Measurements from ENCODE around the gene XYLT1. TPM values are rescaled to one million over a fixed set of nuclear protein-coding genes. Genes with fewer than 3 reads are reported as not detected.

XYLT1 gene
- total RNA-seq, 1 experiment from 2014 or later, result 7.5 TPM

- no peak overlapping the region for H3K27ac Mint-ChIP-seq (ENCODE audit: unreplicated experiment)
- no peak overlapping the region for H3K4me3 Mint-ChIP-seq (ENCODE audit: low read depth, unreplicated experiment)
- no peaks in the 10 kb centered on the region for H3K36me3 Mint-ChIP-seq (ENCODE audit: insufficient read depth, unreplicated experiment)
- no peak for TF ChIP-seq CTCF (IDR thresholded peaks at IDR 0.05; ENCODE audit: unreplicated experiment)
- BruUV-seq (replicated peaks), result no TSS peak
- CTCF ChIA-PET, result interaction anchor here (0.7 to 1.2 kb wide), 2 partner anchors 18 to 92 kb away, joined by 4 to 8 read pairs; no protein-coding TSS in a partner anchor
- no peaks in the 10 kb centered on the region for H3K9me3 Mint-ChIP-seq (ENCODE audit: low read depth, unreplicated experiment)
- intact Hi-C loops (cut with micrococcal nuclease; ENCODE audit: unreplicated experiment), result loop anchor here (10.0 kb wide), 1 partner anchor 163 kb away; no protein-coding TSS in a partner anchor
- no peak for DNase-seq
- peaks cover 4% of the 10 kb centered on the region for H3K27me3 Mint-ChIP-seq (ENCODE audit: unreplicated experiment)
- peaks cover 8% of the 10 kb centered on the region for H3K4me1 Mint-ChIP-seq (ENCODE audit: low read depth, unreplicated experiment)
Observed at GRCh38 chr16:17377360-17378324, 93.1 kb downstream of the XYLT1 start.

GRCh38 chr16:17375461-17376304 is 95.1 kb downstream of the XYLT1 start:
- Mint-ChIP-seq H3K9me3 (ENCODE audit: low read depth, unreplicated experiment) (no peaks in the 10 kb centered on the region), H3K4me1 (ENCODE audit: low read depth, unreplicated experiment) (peaks cover 8% of the 10 kb centered on the region), H3K36me3 (ENCODE audit: insufficient read depth, unreplicated experiment) (no peaks in the 10 kb centered on the region), H3K27me3 (ENCODE audit: unreplicated experiment) (no peaks in the 10 kb centered on the region), H3K27ac (ENCODE audit: unreplicated experiment) (no peak overlapping the region), H3K4me3 (ENCODE audit: low read depth, unreplicated experiment) (no peak overlapping the region)
- BruUV-seq (replicated peaks), result no TSS peak
- no peak for TF ChIP-seq CTCF (IDR thresholded peaks at IDR 0.05; ENCODE audit: unreplicated experiment)
- CTCF ChIA-PET, result interaction anchor here (0.7 to 1.2 kb wide), 3 partner anchors 20 to 90 kb away, joined by 3 to 8 read pairs (median 4); no protein-coding TSS in a partner anchor
- no peak for DNase-seq
- intact Hi-C loops (cut with micrococcal nuclease; ENCODE audit: unreplicated experiment), result loop anchor here (10.0 kb wide), 1 partner anchor 161 kb away; no protein-coding TSS in a partner anchor

GRCh38 chr16:17374668-17375255 is 96.0 kb downstream of the XYLT1 start:
- Mint-ChIP-seq H3K4me1 (ENCODE audit: low read depth, unreplicated experiment) (peaks cover 16% of the 10 kb centered on the region), H3K27ac (ENCODE audit: unreplicated experiment) (no peak overlapping the region), H3K9me3 (ENCODE audit: low read depth, unreplicated experiment) (no peaks in the 10 kb centered on the region), H3K36me3 (ENCODE audit: insufficient read depth, unreplicated experiment) (no peaks in the 10 kb centered on the region), H3K27me3 (ENCODE audit: unreplicated experiment) (no peaks in the 10 kb centered on the region), H3K4me3 (ENCODE audit: low read depth, unreplicated experiment) (no peak overlapping the region)
- CTCF ChIA-PET, result interaction anchor here (0.7 kb wide), 2 partner anchors 23 to 90 kb away, joined by 3 to 4 read pairs; no protein-coding TSS in a partner anchor
- DNase-seq, result no peak
- TF ChIP-seq CTCF (IDR thresholded peaks at IDR 0.05; ENCODE audit: unreplicated experiment), result no peak
- no TSS peak for BruUV-seq (replicated peaks)
- intact Hi-C loops (cut with micrococcal nuclease; ENCODE audit: unreplicated experiment), result loop anchor here (10.0 kb wide), 1 partner anchor 160 kb away; no protein-coding TSS in a partner anchor

GRCh38 chr16:17373533-17373932 is 97.2 kb downstream of the XYLT1 start:
- Mint-ChIP-seq H3K27me3 (ENCODE audit: unreplicated experiment) (no peaks in the 10 kb centered on the region), H3K36me3 (ENCODE audit: insufficient read depth, unreplicated experiment) (no peaks in the 10 kb centered on the region), H3K27ac (ENCODE audit: unreplicated experiment) (no peak overlapping the region), H3K4me3 (ENCODE audit: low read depth, unreplicated experiment) (no peak overlapping the region), H3K9me3 (ENCODE audit: low read depth, unreplicated experiment) (no peaks in the 10 kb centered on the region), H3K4me1 (ENCODE audit: low read depth, unreplicated experiment) (peaks cover 21% of the 10 kb centered on the region)
- TF ChIP-seq CTCF (IDR thresholded peaks at IDR 0.05; ENCODE audit: unreplicated experiment), result no peak
- CTCF ChIA-PET, result no interaction called here
- no TSS peak for BruUV-seq (replicated peaks)
- intact Hi-C loops (cut with micrococcal nuclease; ENCODE audit: unreplicated experiment), result loop anchor here (10.0 kb wide), 1 partner anchor 159 kb away; no protein-coding TSS in a partner anchor
- no peak for DNase-seq
